IMR-90 (cell line): Measurements from ENCODE around the gene SLC44A1. TPM values are rescaled to one million over a fixed set of nuclear protein-coding genes. Genes with fewer than 3 reads are reported as not detected.

Experiments
- ATAC-seq: fragments of 200-7000 bp; cut with Tn5 transposase; 2 replicates; pipeline ENCODE4 v1.9.1; 2020; ENCODE audit warnings: low read depth, mild to moderate bottlenecking, moderate library complexity
- BruUV-seq: library from RNA; stranded (reverse); fragments of 400-500 nt; replicated peaks from 2 replicates; lab custom pipeline; 2021; lab: Mats Ljungman, UMichigan
- CTCF ChIA-PET: fragments of 300-600 bp; formaldehyde crosslinking; extraction: SDS; loops from one replicate; lab custom pipeline; 2021; ENCODE audit warnings: antibody characterized with exemption; lab: Yijun Ruan, JAX
- POLR2A ChIA-PET: fragments of 300-600 bp; sonication (Branson Sonifier 250); formaldehyde crosslinking; loops from one replicate; lab custom pipeline; 2022; ENCODE audit warnings: antibody characterized with exemption; ENCODE audit not compliant: unreplicated experiment; lab: Charles Lee
- DNase-seq: peaks from one replicate; pipeline ENCODE4 v3.0.0; 2013
- H2AFZ ChIP-seq: replicated peaks from 2 replicates; pipeline ENCODE3; 2013; ENCODE audit warnings: low read length, mild to moderate bottlenecking; ENCODE audit not compliant: poor library complexity
- H2AK5ac ChIP-seq: 2 replicates; pipeline ENCODE4 v1.6.1; 2013; ENCODE audit warnings: low read depth, low read length, inconsistent platforms
- H2AK9ac ChIP-seq: replicated peaks from 2 replicates; pipeline ENCODE3; 2013; ENCODE audit warnings: mild to moderate bottlenecking, low read depth, low read length, moderate library complexity; ENCODE audit not compliant: poor library complexity
- H2BK120ac ChIP-seq: 2 replicates; pipeline ENCODE4 v1.6.1; 2013; ENCODE audit warnings: low read depth, low read length, inconsistent platforms
- H2BK15ac ChIP-seq: 3 replicates; pipeline ENCODE4 v1.6.1; 2013; ENCODE audit warnings: low read depth, low read length, inconsistent platforms
- H2BK20ac ChIP-seq: 2 replicates; pipeline ENCODE4 v1.6.1; 2013; ENCODE audit warnings: low read depth, mild to moderate bottlenecking, inconsistent platforms, low read length, moderate library complexity
- H2BK5ac ChIP-seq: 2 replicates; pipeline ENCODE4 v1.6.1; 2013; ENCODE audit warnings: mild to moderate bottlenecking, low read depth, low read length, inconsistent platforms; ENCODE audit not compliant: poor library complexity, severe bottlenecking
- H3K14ac ChIP-seq: replicated peaks from 2 replicates; pipeline ENCODE4 v1.6.1; 2013; ENCODE audit warnings: low read depth, low read length, inconsistent platforms
- H3K18ac ChIP-seq: 2 replicates; pipeline ENCODE4 v1.6.1; 2013; ENCODE audit warnings: low read depth, low read length, control low read depth
- H3K23ac ChIP-seq: 2 replicates; pipeline ENCODE4 v1.6.1; 2013; ENCODE audit warnings: low read depth, low read length, inconsistent platforms
- H3K27ac ChIP-seq: 2 replicates; pipeline ENCODE4 v1.5.1; 2013; ENCODE audit warnings: mild to moderate bottlenecking, control low read depth, low read length; ENCODE audit not compliant: insufficient read depth
- H3K27me3 ChIP-seq: 2 replicates; pipeline ENCODE4 v1.6.1; 2013; ENCODE audit warnings: low read length; ENCODE audit not compliant: control insufficient read depth, insufficient read depth
- H3K36me3 ChIP-seq: 2 replicates; pipeline ENCODE4 v1.6.1; 2013; ENCODE audit warnings: low read length, mixed read lengths; ENCODE audit not compliant: control insufficient read depth, insufficient read depth
- H3K4ac ChIP-seq: 2 replicates; pipeline ENCODE4 v1.6.1; 2013; ENCODE audit warnings: low read depth, low read length, inconsistent platforms
- H3K4me1 ChIP-seq: 2 replicates; pipeline ENCODE4 v1.6.1; 2013; ENCODE audit warnings: low read length, mixed read lengths; ENCODE audit not compliant: control insufficient read depth, insufficient read depth
- H3K4me2 ChIP-seq: 2 replicates; pipeline ENCODE4 v1.6.1; 2013; ENCODE audit warnings: low read depth, mild to moderate bottlenecking, control low read depth, low read length, moderate library complexity
- H3K4me3 ChIP-seq: 2 replicates; pipeline ENCODE4 v1.5.1; 2013; ENCODE audit warnings: low read depth, mild to moderate bottlenecking, control low read depth, low read length, moderate library complexity; ENCODE audit not compliant: insufficient read depth
- H3K56ac ChIP-seq: 2 replicates; pipeline ENCODE4 v1.6.1; 2013; ENCODE audit warnings: low read length, inconsistent platforms; ENCODE audit not compliant: insufficient read depth; ENCODE audit errors: extremely low read depth
- H3K79me1 ChIP-seq, 2 experiments: 2 replicates each; pipeline ENCODE4 v1.6.1; 2013; ENCODE audit warnings: low read length in 2 of 2, inconsistent platforms in 1 of 2, low read depth in 1 of 2
- H3K9ac ChIP-seq: 2 replicates; pipeline ENCODE4 v1.6.1; 2013; ENCODE audit warnings: low read depth, low read length, control low read depth
- H3K9me1 ChIP-seq: 2 replicates; pipeline ENCODE4 v1.6.1; 2013; ENCODE audit warnings: low read length, inconsistent platforms; ENCODE audit not compliant: insufficient read depth
- H3K9me3 ChIP-seq: 2 replicates; pipeline ENCODE4 v1.6.1; 2013; ENCODE audit warnings: low read length; ENCODE audit not compliant: control insufficient read depth, insufficient read depth
- H4K20me1 ChIP-seq: 2 replicates; pipeline ENCODE4 v1.6.1; 2013; ENCODE audit warnings: low read length, inconsistent platforms; ENCODE audit not compliant: insufficient read depth
- H4K5ac ChIP-seq: 2 replicates; pipeline ENCODE4 v1.6.1; 2013; ENCODE audit warnings: mild to moderate bottlenecking, low read depth, low read length, control low read depth
- H4K8ac ChIP-seq, 2 experiments: 2 replicates each; pipeline ENCODE4 v1.6.1; 2013; ENCODE audit warnings: low read depth in 2 of 2, low read length in 2 of 2, control low read depth in 1 of 2, inconsistent platforms in 1 of 2
- H4K91ac ChIP-seq: 2 replicates; pipeline ENCODE4 v1.6.1; 2013; ENCODE audit warnings: low read depth, low read length, inconsistent platforms; ENCODE audit not compliant: insufficient read depth
- BHLHE40 ChIP-seq: fragments of 150-350 bp; IDR thresholded peaks from 2 replicates; pipeline ENCODE4 v1.6.1; 2016; ENCODE audit warnings: mild to moderate bottlenecking, low read depth, low read length
- CEBPB ChIP-seq: IDR thresholded peaks from 2 replicates; pipeline ENCODE4 v1.6.1; 2012; ENCODE audit warnings: low read depth, low read length, improper control_type of control experiment
- CHD1 ChIP-seq: IDR thresholded peaks from 2 replicates; pipeline ENCODE4 v1.6.1; 2012; ENCODE audit warnings: low read depth, low read length, improper control_type of control experiment
- CTCF ChIP-seq: conservative IDR thresholded peaks from 2 replicates; pipeline ENCODE4 v1.5.1; 2012; ENCODE audit warnings: mild to moderate bottlenecking, low read depth, low read length, improper control_type of control experiment
- FOS ChIP-seq: fragments of 150-350 bp; IDR thresholded peaks from 2 replicates; pipeline ENCODE4 v1.6.1; 2016; ENCODE audit warnings: low read depth, low read length
- MAFK ChIP-seq: IDR thresholded peaks from 2 replicates; pipeline ENCODE4 v1.6.1; 2012; ENCODE audit warnings: low read depth, low read length, improper control_type of control experiment
- MAZ ChIP-seq: IDR thresholded peaks from 2 replicates; pipeline ENCODE4 v1.6.1; 2012; ENCODE audit warnings: low read depth, mild to moderate bottlenecking, low read length, improper control_type of control experiment, moderate library complexity, borderline replicate concordance
- MXI1 ChIP-seq: IDR thresholded peaks from 2 replicates; pipeline ENCODE4 v1.6.1; 2012; ENCODE audit warnings: low read depth, mild to moderate bottlenecking, low read length, moderate library complexity, borderline replicate concordance
- NFE2L2 ChIP-seq: fragments of 150-350 bp; IDR thresholded peaks from 2 replicates; pipeline ENCODE4 v1.6.1; 2016; ENCODE audit warnings: low read depth, mild to moderate bottlenecking, low read length
- POLR2A ChIP-seq: IDR thresholded peaks from 2 replicates; pipeline ENCODE4 v1.6.1; 2012; ENCODE audit warnings: mild to moderate bottlenecking, low read depth, low read length
- RAD21 ChIP-seq: IDR thresholded peaks from 2 replicates; pipeline ENCODE4 v1.6.1; 2012; ENCODE audit warnings: low read length, improper control_type of control experiment
- RCOR1 ChIP-seq: IDR thresholded peaks from 2 replicates; pipeline ENCODE4 v1.6.1; 2012; ENCODE audit warnings: mild to moderate bottlenecking, low read length, improper control_type of control experiment; ENCODE audit not compliant: insufficient replicate concordance
- RFX5 ChIP-seq: IDR thresholded peaks from 2 replicates; pipeline ENCODE4 v1.8.0; 2012; ENCODE audit warnings: low read depth, mild to moderate bottlenecking, low read length, moderate library complexity
- SMC3 ChIP-seq: fragments of 150-350 bp; IDR thresholded peaks from 2 replicates; pipeline ENCODE4 v1.6.1; 2016; ENCODE audit warnings: low read depth, mild to moderate bottlenecking, antibody characterized with exemption, low read length, moderate library complexity
- USF2 ChIP-seq: fragments of 150-350 bp; IDR thresholded peaks from 2 replicates; pipeline ENCODE4 v1.6.1; 2017; ENCODE audit warnings: mild to moderate bottlenecking, antibody characterized with exemption, low read length, low read depth
- WGBS, 2 experiments: methylation state at CpG; one replicate each; pipeline versions ENCODE4 v1.1.5 to v1.1.7; 2013; ENCODE audit warnings: missing lambda C conversion rate in 2 of 2; ENCODE audit not compliant: insufficient read length in 1 of 2; ENCODE audit errors: extremely low coverage in 2 of 2; 5-methylcytosine and 5-hydroxymethylcytosine counted together
- dilution Hi-C: fragments of 300-500 bp; cut with HindIII; formaldehyde crosslinking; loops from one replicate; pipeline ENCODE4 v1.14.3; 2018; ENCODE audit warnings: low sequenced_read_pairs; ENCODE audit not compliant: unreplicated experiment
- in situ Hi-C: fragments of 300-500 bp; cut with MboI; formaldehyde crosslinking; loops from 3 replicates; pipeline ENCODE4 v1.14.3; 2019; ENCODE audit warnings: low sequenced_read_pairs, inconsistent platforms, mixed read lengths
- intact Hi-C: fragments of 100-400 bp; cut with micrococcal nuclease; formaldehyde crosslinking; loops from 2 replicates; pipeline ENCODE4 v1.10.0; 2022
- polyA plus RNA-seq, 3 experiments: library from polyadenylated mRNA; depleted of rRNA; stranded (reverse); fragments of >200 nt; gene quantifications; 2 replicates each; pipeline ENCODE4 v1.2.3, GENCODE V29; 2012; ENCODE audit warnings: low replicate concordance in 1 of 3
- total RNA-seq: library from RNA; depleted of rRNA; stranded (reverse); fragments of >200 nt; gene quantifications from 2 replicates; pipeline ENCODE4 v1.2.3, GENCODE V29; 2012
- TF ChIP-seq, protein P1 (sequence below): fragments of 150-350 bp; IDR thresholded peaks from 2 replicates; pipeline ENCODE4 v1.6.1; 2016; ENCODE audit warnings: low read depth, mild to moderate bottlenecking, low read length, moderate library complexity, borderline replicate concordance

Gene SLC44A1
- total and polyA plus RNA-seq, 2 of the 4 experiments (the other 2 are of a cell fraction) = 5.2 to 21.7 TPM

DNA sequence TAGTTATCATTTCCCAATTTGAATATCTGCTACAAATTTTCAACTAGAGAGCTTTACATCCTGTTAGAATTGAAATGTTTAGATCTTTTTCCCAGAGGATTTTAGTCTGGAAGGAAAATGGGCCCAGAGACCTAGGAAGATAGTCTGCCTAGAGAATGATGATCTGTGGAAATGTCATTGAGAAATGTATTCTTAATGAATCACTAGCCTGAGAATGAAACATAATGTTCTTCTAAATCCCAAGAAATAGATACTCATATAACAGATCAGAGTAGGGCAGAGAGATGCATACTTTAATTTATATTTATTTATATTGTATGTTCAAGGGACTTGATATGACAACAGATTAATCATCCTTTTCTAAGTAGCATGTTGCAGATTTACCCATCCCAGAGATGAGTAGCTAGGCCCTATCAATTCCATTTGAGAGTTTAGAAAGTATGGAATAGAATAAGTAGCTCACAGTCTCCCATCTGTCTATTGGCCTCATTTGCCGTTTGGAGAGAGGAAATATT, 25.1 kb upstream of the SLC44A1 start:
- intact Hi-C loops = no loop called here
- peaks cover 4% of the 10 kb centered on the region; the same call in 1 of the 2 replicates for H3K9me3 ChIP-seq
- no peak overlapping the region for H4K5ac ChIP-seq
- no peak overlapping the region for H4K8ac ChIP-seq
- DNase-seq (no peak), ATAC-seq (peak; percentile 49)
- H3K4me3 ChIP-seq = no peak overlapping the region
- H3K79me1 ChIP-seq = no peaks in the 10 kb centered on the region
- H3K9ac ChIP-seq = no peak overlapping the region
- no peaks in the 10 kb centered on the region; the same call in none of the 2 replicates for H3K27me3 ChIP-seq
- no peaks in the 10 kb centered on the region for H4K20me1 ChIP-seq
- no TSS peak for BruUV-seq
- H2AK9ac ChIP-seq = no peak overlapping the region
- no peak overlapping the region for H2BK20ac ChIP-seq
- no peak overlapping the region for H3K14ac ChIP-seq
- dilution Hi-C loops = no loop called here
- no peak overlapping the region for H3K4ac ChIP-seq
- H3K23ac ChIP-seq = no peak overlapping the region
- no peak overlapping the region for H3K27ac ChIP-seq
- no peak overlapping the region for H2AFZ ChIP-seq
- H3K18ac ChIP-seq = no peak overlapping the region
- H3K4me2 ChIP-seq = no peak overlapping the region
- no peak overlapping the region for H2BK5ac ChIP-seq
- WGBS, 2 experiments = no CpG with 5 or more reads among the region's 1 CpG
- H4K91ac ChIP-seq = no peak overlapping the region
- POLR2A ChIA-PET = no interaction called here
- H3K36me3 ChIP-seq = no peaks in the 10 kb centered on the region
- CTCF ChIA-PET = no interaction called here
- H2BK15ac ChIP-seq = no peak overlapping the region
- no peak overlapping the region for H3K56ac ChIP-seq
- H2BK120ac ChIP-seq = no peak overlapping the region
- H3K4me1 ChIP-seq = peaks cover 4% of the 10 kb centered on the region; the same call in 1 of the 2 replicates
- TF ChIP-seq NFE2L2 (no peak), FOS (no peak), CTCF (no peak), RFX5 (no peak), CHD1 (no peak), CEBPB (no peak), POLR2A (no peak), USF2 (no peak), MAFK (no peak), BHLHE40 (no peak), RCOR1 (no peak), MXI1 (no peak), SMC3 (no peak), MAZ (no peak), RAD21 (no peak)
- TF ChIP-seq, protein P1, sequence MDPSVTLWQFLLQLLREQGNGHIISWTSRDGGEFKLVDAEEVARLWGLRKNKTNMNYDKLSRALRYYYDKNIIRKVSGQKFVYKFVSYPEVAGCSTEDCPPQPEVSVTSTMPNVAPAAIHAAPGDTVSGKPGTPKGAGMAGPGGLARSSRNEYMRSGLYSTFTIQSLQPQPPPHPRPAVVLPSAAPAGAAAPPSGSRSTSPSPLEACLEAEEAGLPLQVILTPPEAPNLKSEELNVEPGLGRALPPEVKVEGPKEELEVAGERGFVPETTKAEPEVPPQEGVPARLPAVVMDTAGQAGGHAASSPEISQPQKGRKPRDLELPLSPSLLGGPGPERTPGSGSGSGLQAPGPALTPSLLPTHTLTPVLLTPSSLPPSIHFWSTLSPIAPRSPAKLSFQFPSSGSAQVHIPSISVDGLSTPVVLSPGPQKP = no peak
- in situ Hi-C loops = no loop called here
- 0 out of 2 replicates have a peak, but pooled peaks cover 4% of the 10 kb centered on the region for H3K9me1 ChIP-seq
- H2AK5ac ChIP-seq = no peak overlapping the region
